Breast epithelium (tissue), 4 donors: Measurements from ENCODE around the gene VDAC1. TPM values are rescaled to one million over a fixed set of nuclear protein-coding genes. Genes with fewer than 3 reads are reported as not detected.
"Not testable (repeated sequence)": the region's sequence is repeated elsewhere in the genome, so short reads cannot be mapped to it uniquely, and the experiment has no call there.

Source experiments
- DNase-seq, 2 donors: peaks; one replicate each; pipeline ENCODE4 v3.0.0-alpha.2; 2019; ENCODE audit warnings: low spot score in 2 of 2
- H3K27ac ChIP-seq, 2 donors: fragments of 200-600 bp; sonication (generic) in 1 of 2; one replicate each; pipeline ENCODE4 v1.5.1; 2016 to 2019; ENCODE audit warnings: mild to moderate bottlenecking in 1 of 2
- H3K27me3 ChIP-seq, 2 donors: fragments of 200-600 bp; sonication (generic) in 1 of 2; one replicate each; pipeline versions ENCODE4 v1.5.1 to v1.6.0; 2017 to 2019; ENCODE audit warnings: control low read depth in 1 of 2, mild to moderate bottlenecking in 1 of 2
- H3K36me3 ChIP-seq: fragments of 200-600 bp; one replicate; pipeline ENCODE4 v1.5.1; 2019
- H3K4me1 ChIP-seq, 2 donors: fragments of 200-600 bp; sonication (generic); one replicate each; pipeline ENCODE4 v1.5.1; 2016 to 2019; ENCODE audit warnings: control low read depth in 1 of 2
- H3K4me3 ChIP-seq, 3 donors: fragments of 200-600 bp; sonication (generic); 1 replicate in 2 of 3; 2 replicates in 1 of 3; pipeline ENCODE4 v1.5.1; 2016 to 2019; ENCODE audit warnings: mild to moderate bottlenecking in 3 of 3, moderate library complexity in 2 of 3
- H3K9me3 ChIP-seq, 2 donors: fragments of 200-600 bp; sonication (generic) in 1 of 2; one replicate each; pipeline ENCODE4 v1.5.1; 2016 to 2019; ENCODE audit warnings: control low read depth in 1 of 2
- CTCF ChIP-seq, 3 donors: fragments of 450-650 bp; IDR thresholded peaks; one replicate each; pipeline ENCODE4 v1.5.1; 2016 to 2017; ENCODE audit warnings: antibody characterized with exemption in 3 of 3, mild to moderate bottlenecking in 3 of 3, moderate library complexity in 3 of 3
- POLR2A ChIP-seq: fragments of 450-650 bp; IDR thresholded peaks from one replicate; pipeline ENCODE4 v1.6.1; 2016; ENCODE audit warnings: antibody characterized with exemption, mild to moderate bottlenecking, moderate library complexity
- POLR2AphosphoS5 ChIP-seq, 3 donors: sonication (generic); formaldehyde crosslinking; IDR thresholded peaks; one replicate each; pipeline ENCODE4 v1.6.1; 2017; ENCODE audit warnings: antibody characterized with exemption in 3 of 3
- intact Hi-C: fragments of 100-400 bp; cut with DNase I; formaldehyde crosslinking; loops from one replicate; pipeline ENCODE4 v1.15.1; 2023; ENCODE audit warnings: low total_unique reads
- total RNA-seq, 3 donors: library from RNA; depleted of rRNA; stranded (reverse); fragments of >200 nt; gene quantifications; one replicate each; pipeline ENCODE4 v1.1.0, GENCODE V29; 2016

The VDAC1 gene
- total RNA-seq, 3 donors from 2014 or later = 113 to 141 (median 118) TPM

GRCh38 chr5:134041570-134042411 is 37.0 kb upstream of the VDAC1 start:
- no peak for DNase-seq
- intact Hi-C loops = loop anchor here (5.0 to 10.0 kb wide), 2 partner anchors 93 to 504 kb away; no protein-coding TSS in a partner anchor
- Histone ChIP-seq H3K4me3 (no peak overlapping the region), H3K9me3 (no peaks in the 10 kb centered on the region), H3K36me3 (no peaks in the 10 kb centered on the region), H3K27me3 (no peaks in the 10 kb centered on the region), H3K27ac (no peak overlapping the region), H3K4me1 (no peaks in the 10 kb centered on the region)
- TF ChIP-seq CTCF (IDR thresholded peaks at IDR 0.05) (no peak), POLR2AphosphoS5 (IDR thresholded peaks at IDR 0.05) (no peak), POLR2A (no peak)

- H3K27me3 ChIP-seq = no peaks in the 10 kb centered on the region
- no peak for DNase-seq
- TF ChIP-seq POLR2AphosphoS5 (IDR thresholded peaks at IDR 0.05) = no peak
- no peak for TF ChIP-seq POLR2A
- no peak for TF ChIP-seq CTCF (IDR thresholded peaks at IDR 0.05)
- no peak overlapping the region for H3K4me3 ChIP-seq
- H3K4me1 ChIP-seq = no peaks in the 10 kb centered on the region
- no peaks in the 10 kb centered on the region for H3K9me3 ChIP-seq
- no peaks in the 10 kb centered on the region for H3K36me3 ChIP-seq
- peak overlapping the region in 1 of 2 donors; percentile 56 for H3K27ac ChIP-seq
- intact Hi-C loops = no loop called here
Observed at GRCh38 chr5:134038138-134038537, 33.4 kb upstream of the VDAC1 start.

GRCh38 chr5:134037160-134037559 is 32.4 kb upstream of the VDAC1 start:
- intact Hi-C loops = no loop called here

GRCh38 chr5:134034326-134034725 is 29.6 kb upstream of the VDAC1 start:
- Histone ChIP-seq H3K27ac (no peak overlapping the region), H3K27me3 (no peaks in the 10 kb centered on the region), H3K4me3 (no peak overlapping the region), H3K36me3 (no peaks in the 10 kb centered on the region), H3K4me1 (no peaks in the 10 kb centered on the region), H3K9me3 (no peaks in the 10 kb centered on the region)
- intact Hi-C loops = loop anchor here (5.0 kb wide), 1 partner anchor 673 kb away; no protein-coding TSS in a partner anchor
- no peak for DNase-seq
- TF ChIP-seq POLR2AphosphoS5 (IDR thresholded peaks at IDR 0.05) (no peak), POLR2A (no peak), CTCF (IDR thresholded peaks at IDR 0.05) (no peak)

More at GRCh38 chr5:134037160-134037559, 32.4 kb upstream of the VDAC1 start:
- TF ChIP-seq POLR2AphosphoS5 (IDR thresholded peaks at IDR 0.05) (no peak), POLR2A (no peak), CTCF (IDR thresholded peaks at IDR 0.05) (no peak)
- Histone ChIP-seq H3K27ac (no peak overlapping the region), H3K27me3 (no peaks in the 10 kb centered on the region), H3K36me3 (no peaks in the 10 kb centered on the region), H3K9me3 (no peaks in the 10 kb centered on the region), H3K4me1 (no peaks in the 10 kb centered on the region), H3K4me3 (no peak overlapping the region)
- no peak for DNase-seq

- H3K27ac ChIP-seq, H3K4me1 ChIP-seq, H3K27me3 ChIP-seq, H3K4me3 ChIP-seq, DNase-seq, H3K36me3 ChIP-seq, H3K9me3 ChIP-seq: not testable (repeated sequence)
- intact Hi-C loops = loop anchor here (5.0 kb wide), 1 partner anchor 677 kb away; no protein-coding TSS in a partner anchor
Observed at GRCh38 chr5:134030303-134030964, 25.7 kb upstream of the VDAC1 start.
